GM19463 (cell line): ENCODE results near the gene NOS1AP.
"Not testable (repeated sequence)": the region's sequence is repeated elsewhere in the genome, so short reads cannot be mapped to it uniquely, and the experiment has no call there.

Source experiments
- ATAC-seq: cut with Tn5 transposase; IDR thresholded peaks from one replicate; pipeline ENCODE4 v1.9.1; 2021; ENCODE audit warnings: mild to moderate bottlenecking, moderate library complexity; ENCODE audit not compliant: unreplicated experiment

NOS1AP gene

GRCh38 chr1:162069334-162070093, at the start of gene NOS1AP:
TSS of gene NOS1AP (plus strand) at chr1:162069691. CDS start at chr1:162070178, 487 bp downstream.
- ATAC-seq, result peak; percentile 99

- ATAC-seq, result no peak
These were observed 49.3 kb upstream of the NOS1AP start for GRCh38 chr1:162020150-162020549.

DNA sequence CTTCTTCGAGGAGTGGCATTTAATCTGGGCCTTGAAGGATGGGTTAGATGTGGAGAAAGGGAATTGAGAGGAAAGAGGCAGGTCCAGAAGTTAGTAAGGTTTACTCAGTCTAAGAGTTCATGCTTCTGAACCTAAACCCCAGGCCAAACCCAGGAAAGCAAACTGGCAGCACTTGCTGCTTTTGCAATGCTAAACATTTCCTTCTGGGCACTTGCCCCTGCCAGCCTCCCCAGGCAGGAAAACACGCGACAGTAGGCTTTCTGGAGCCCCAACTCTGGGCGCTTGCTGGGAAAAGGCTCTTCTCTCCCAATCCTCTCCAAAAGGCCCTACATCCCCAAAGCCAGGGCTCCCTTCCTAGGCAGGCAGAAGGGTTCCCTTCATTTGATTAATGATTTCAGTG, 48.4 kb upstream of the NOS1AP start:
- no peak for ATAC-seq

- no peak for ATAC-seq
These were observed 46.9 kb upstream of the NOS1AP start for GRCh38 chr1:162022626-162023025.

DNA sequence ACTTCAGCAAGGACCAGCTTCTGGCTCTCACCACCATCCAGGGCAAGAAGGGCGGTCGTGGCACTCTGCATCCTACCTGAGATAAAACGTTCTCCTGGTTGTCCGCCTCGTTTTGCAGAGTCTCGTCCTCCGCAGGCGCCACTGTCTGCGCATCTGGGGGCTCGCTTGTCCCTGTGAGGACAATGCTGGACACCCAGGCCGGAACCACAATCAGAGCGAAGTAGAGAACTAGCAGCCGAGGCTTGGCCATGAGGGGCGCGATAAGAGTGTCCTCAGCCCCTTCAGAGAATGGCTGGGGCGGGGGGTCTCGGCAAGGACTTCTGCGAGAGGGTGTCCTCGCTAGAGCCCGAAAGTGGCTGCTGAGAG, 46.3 kb upstream of the NOS1AP start:
- no peak for ATAC-seq

DNA sequence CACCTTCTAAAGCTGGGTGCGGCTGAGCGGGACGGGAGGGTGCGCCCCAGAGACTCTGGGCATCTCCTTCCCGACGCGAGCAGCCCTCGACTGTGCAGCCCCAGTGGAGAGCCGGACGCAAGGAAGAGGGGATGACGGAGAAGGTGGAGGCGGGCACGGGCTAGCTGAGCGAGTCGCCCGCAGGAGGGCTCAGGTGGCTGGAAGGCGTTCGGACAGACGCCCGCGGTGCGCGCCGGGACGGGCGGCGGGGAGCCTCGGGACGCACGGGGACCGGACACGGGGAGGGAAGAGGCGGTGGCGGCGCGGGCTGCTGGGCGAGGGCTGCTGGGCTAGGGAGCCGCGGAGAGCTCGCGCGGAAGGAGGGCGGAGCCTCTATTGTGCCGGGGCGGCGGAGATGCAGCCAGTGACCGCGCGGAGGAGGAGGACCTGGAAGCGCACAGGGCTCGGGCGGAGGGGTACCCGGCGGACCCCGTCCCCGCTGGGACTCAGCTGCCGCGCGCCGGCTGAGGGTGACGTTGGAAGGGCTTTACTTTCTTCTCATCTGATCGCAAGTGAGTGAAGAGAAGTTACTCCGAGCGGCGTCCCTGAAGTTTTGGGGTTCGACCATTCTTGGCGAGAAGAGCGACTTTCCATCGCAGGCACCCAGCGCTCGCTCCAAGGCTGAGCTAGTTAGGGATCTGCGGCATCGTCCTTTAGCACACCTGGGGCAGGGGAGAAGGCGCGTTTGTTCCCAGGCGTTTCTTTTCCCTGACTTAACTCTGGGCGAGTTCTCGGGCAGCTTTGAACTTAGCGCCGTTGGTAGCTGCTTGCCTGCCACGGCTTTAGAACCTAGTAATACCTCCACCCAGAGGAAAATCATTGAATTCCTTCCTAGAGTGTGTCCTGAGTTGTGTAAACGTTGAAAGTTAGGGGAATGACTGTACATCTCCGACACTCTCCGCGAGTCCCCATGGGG, 45.7 kb upstream of the NOS1AP start, which contains the start of gene OLFML2B:
Gene OLFML2B (minus strand): TSS at position 323 of the 955 bp plus-strand sequence. CDS start 439 bp downstream, outside the sequence.
- no peak for ATAC-seq

DNA sequence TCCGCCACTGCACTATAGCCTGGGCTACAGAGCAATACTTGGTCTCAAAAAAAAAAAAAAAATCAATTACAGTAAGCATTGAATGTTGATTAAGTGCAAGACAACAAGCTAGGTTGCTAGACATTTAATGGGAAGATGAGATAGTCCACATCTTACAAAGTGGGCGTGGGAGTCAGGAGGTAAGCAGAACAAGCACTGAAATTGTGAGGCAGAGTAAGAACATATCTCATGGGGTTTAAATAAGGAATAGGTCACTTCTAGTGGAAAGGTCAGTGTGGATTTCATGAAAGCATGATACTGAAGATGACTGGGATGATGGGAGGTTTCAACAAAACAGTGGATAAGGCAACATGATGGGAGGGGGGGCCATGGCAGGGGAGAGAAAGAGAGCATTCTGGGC, 44.0 kb upstream of the NOS1AP start:
- ATAC-seq, result no peak

DNA sequence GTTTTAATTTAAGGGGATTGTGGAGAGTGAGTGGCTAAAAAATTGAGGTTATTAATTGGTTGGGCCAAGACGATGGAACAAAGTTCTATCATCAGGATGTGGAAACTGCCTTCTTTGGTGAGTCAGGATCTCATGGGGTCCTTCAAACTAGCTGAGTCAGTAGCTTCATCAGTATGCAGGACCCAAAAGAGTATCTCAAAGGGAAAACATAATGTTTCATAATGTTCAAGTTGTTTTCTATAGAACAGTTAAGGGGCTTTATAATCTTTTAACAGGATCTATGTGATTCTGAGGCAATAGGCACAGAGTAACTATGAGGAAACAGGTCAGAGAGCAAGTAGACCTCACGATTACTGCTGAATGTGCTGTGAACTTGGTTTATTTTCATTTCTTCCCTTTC, 42.6 kb upstream of the NOS1AP start:
- no peak for ATAC-seq

DNA sequence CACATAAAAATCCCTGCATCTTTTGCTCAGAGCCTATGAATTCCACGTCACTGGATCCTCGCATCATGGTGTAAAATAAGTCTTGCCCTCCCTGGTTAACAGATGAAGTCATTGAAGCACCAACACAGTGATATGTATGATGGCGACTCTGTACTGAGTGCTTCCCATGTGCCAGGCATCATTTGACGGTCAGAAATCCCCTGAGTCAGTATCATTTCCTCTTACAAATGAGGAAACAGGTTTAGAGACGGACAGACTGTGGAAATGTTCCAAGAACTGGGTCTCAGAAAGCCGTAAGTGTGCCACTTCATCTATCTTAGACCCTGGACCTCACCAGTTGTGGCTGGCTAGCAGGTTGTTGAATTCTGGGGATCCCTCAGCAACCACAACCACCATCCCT, 40.8 kb upstream of the NOS1AP start:
- peak; percentile 81 for ATAC-seq

DNA sequence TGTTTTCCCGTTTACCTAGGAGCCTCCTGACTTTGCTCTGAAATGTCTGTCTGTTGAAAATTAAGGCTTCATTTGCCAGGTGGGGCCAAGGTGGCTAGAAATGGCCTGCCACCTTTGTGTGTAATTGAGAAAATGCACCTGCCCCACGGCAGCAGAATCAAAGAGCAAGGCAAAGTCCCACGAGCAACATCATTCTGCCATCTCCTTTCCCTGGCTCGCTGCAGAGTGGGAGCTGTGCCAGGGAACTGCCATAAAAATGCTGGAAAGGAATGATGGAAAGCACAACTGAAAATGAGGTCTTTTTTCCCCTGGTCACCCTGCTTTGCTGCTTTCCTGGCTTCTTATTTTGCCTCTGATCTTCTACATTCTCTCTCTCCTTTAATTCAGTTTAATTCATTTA, 40.3 kb upstream of the NOS1AP start:
- no peak for ATAC-seq

DNA sequence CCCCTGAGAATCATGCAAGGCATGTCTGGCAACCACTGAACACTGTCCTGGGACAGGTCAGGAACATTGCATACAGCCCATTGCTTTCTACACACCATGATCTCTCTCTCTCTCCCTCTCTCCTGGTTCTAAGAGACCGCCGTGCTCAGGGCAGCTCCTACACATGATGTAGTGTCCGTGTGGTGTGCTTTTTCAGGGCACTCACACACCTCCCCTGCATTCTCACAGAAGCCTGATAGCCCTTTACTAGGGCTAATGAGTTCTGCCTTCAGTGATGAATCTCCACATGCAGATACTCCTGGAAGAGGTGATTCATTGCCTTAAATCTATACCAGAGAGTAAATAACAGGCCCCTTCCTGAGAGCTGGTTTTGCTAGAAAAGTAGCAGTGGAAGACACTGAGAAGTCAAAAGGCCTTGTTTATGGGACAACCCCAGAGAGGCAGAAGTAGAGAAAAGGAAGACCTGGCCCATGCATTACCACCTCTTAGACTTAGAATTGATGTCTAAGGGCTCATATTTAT, 38.7 kb upstream of the NOS1AP start:
- ATAC-seq, result no peak

DNA sequence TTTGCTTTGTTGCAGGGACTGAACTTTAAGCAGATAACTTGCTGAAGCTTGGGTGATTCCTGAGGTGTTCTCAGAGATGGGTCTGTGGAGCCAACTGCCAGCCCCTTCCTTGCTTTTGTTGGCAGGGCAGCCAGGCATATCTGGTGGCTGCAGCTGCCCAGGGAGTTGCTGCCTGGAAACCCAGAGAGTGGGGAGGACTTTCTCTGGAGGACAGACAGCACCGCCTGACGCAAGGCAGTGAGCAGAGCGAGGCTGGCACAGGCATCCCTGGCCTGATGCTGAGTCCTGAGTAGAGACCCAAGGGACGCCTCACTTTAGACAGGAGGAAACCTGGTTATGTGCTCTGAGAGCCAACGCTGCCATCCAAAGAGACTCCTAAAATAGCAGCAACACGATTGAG, 36.1 kb upstream of the NOS1AP start:
- ATAC-seq, result no peak

GRCh38 chr1:162035241-162035640, 34.2 kb upstream of the NOS1AP start:
- ATAC-seq, result no peak

DNA sequence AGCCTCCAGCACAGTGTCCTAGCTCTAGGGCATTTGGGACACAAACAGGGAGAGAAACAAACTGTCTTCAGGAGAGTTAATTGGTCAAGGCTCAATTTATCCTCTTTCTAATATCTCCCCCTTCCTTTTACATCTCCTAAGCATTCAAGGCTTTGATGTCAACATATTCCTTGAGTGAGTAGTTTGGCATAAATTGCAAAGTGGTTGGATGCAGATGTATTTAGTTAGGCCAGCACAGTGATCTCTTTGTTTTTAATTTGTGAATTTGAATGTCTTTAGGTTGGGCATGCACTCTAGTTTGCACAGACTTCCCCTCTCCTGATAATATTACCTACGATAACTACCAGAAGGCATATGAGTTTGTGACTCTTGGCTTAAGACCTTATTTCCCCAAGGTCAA, 33.3 kb upstream of the NOS1AP start:
- no peak for ATAC-seq

- ATAC-seq, result no peak
These were observed 30.9 kb upstream of the NOS1AP start for GRCh38 chr1:162038624-162039023.

GRCh38 chr1:162040001-162040400, 29.5 kb upstream of the NOS1AP start:
- ATAC-seq, result no peak

DNA sequence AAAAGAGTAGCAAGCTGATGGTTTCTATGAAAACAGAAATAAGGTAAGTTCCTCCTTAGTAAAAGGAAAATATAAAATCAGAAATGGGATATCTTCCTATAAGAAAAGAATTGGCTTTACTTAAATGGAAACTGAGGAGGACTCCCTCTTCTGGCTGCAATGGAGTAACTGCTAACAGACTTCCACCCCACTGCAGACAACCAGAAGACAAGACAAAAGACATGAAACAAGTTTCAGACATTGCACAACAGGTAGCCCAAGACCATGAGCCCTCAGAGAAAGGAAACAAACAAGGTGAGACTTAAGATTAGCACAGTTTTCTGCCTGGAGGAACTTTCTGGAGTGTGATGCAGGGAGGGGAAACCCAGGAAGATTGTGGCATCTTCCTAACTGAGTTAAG, 28.8 kb upstream of the NOS1AP start:
- no peak for ATAC-seq

- ATAC-seq, result no peak
These were observed 27.1 kb upstream of the NOS1AP start for GRCh38 chr1:162042361-162042760.

GRCh38 chr1:162046921-162047320, 22.6 kb upstream of the NOS1AP start:
- no peak for ATAC-seq

- ATAC-seq, result not testable (repeated sequence)
These were observed 15.5 kb upstream of the NOS1AP start for GRCh38 chr1:162053949-162054348.

GRCh38 chr1:162055062-162055461, 14.4 kb upstream of the NOS1AP start:
- ATAC-seq, result no peak

DNA sequence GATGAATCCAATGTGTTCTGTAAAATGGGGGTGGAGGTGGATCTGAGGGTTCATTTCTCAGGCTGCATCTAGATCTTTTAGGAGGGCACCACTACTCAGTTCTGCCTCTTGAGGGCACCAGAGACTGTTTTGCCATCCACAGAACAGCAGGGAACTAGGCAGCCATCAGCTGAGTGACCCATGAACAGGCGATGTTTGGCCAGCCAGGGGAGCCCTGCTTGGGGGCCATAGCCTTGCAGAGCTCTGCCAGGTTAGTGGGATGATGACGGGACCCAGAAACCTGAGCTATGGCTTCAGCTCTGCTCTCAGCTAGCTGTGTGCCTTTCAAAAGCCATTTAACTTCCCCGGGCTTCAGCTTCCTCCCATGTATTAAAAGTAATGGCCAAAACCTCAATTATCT, 13.4 kb upstream of the NOS1AP start:
- ATAC-seq, result peak; percentile 75
